ENCODE measurements around the gene PARN.

DNA sequence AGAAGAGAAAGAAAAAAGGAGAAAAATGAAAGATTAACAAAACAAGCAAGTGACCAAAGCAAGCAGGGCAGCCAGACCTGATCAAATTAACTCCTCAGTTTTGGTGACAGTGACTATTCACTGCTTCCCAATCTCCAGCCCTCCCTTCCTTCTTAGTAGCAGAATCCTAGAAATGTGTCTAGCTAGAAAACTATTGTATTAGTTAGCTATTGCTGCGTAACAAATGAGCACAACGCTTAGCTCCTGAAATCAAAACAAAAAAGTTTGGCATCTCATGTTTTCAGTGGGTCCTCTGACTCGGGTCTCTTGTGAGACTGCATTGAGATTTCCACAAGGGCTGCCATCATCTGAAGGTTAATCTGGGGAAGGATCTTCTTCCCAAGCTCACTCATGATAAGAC is 213.9 kb downstream of the PARN start:
- TF ChIP-seq, protein P1, sequence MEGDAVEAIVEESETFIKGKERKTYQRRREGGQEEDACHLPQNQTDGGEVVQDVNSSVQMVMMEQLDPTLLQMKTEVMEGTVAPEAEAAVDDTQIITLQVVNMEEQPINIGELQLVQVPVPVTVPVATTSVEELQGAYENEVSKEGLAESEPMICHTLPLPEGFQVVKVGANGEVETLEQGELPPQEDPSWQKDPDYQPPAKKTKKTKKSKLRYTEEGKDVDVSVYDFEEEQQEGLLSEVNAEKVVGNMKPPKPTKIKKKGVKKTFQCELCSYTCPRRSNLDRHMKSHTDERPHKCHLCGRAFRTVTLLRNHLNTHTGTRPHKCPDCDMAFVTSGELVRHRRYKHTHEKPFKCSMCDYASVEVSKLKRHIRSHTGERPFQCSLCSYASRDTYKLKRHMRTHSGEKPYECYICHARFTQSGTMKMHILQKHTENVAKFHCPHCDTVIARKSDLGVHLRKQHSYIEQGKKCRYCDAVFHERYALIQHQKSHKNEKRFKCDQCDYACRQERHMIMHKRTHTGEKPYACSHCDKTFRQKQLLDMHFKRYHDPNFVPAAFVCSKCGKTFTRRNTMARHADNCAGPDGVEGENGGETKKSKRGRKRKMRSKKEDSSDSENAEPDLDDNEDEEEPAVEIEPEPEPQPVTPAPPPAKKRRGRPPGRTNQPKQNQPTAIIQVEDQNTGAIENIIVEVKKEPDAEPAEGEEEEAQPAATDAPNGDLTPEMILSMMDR (IDR thresholded peaks at IDR 0.05): no peak
- TF ChIP-seq POLR2A (IDR thresholded peaks at IDR 0.05): no peak
